Stimulated activated CD4-positive, alpha-beta T cell treated with anti-CD3 and anti-CD28 coated beads, Interleukin-12 subunit alpha, Interleukin-12 subunit beta, amount 100 ng/mL, for 24 hours (primary cell): ENCODE measurements around the gene ADAMTS2.
"Not testable (repeated sequence)": the region's sequence is repeated elsewhere in the genome, so short reads cannot be mapped to it uniquely, and the experiment has no call there.

ENCODE experiments used
- DNase-seq, 2 experiments: peaks; one replicate each; pipeline ENCODE4 v3.0.0-alpha.2; 2020; ENCODE audit warnings: low read depth in 2 of 2

The ADAMTS2 gene

DNA sequence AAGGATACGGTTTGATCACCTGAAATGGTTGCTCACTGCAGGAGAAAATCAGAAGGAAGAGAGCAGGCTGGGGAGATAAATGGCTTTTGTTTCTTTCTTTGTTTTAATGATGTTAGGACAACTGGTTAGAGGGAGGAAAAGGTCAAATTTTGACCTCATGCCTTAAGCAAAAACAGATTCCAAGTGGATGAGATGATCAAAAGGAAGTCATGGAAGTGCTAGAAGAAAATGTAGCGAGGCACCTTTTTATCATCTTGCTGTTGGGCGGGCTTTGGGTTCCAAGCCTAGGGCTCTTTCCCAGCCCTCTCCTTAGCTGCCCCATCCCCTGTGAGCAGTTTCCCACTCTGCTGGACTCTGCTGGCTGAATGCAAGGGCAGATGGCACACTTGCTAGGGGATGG, 127.9 kb downstream of the ADAMTS2 start:
- no peak for DNase-seq

DNA sequence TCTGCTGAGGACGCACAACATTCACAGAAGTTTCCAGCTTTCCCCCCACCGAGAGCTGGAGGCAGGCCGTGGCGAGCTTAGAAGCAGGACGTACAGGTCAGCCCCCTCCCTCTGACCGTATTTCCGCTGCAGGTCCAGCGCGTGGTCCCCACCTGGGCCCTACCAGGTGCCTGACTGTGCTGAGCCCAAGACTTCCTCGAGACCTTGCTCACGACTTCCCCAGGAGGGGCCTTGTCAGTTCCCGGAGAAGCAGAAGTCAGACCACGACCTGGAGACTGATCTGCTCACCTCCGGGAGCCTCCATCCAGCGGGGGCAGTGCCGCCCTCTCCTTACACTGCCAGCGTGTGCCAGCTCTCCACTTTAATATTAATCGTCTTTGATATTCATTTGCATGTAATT, 128.9 kb downstream of the ADAMTS2 start:
- not testable (repeated sequence) for DNase-seq

DNA sequence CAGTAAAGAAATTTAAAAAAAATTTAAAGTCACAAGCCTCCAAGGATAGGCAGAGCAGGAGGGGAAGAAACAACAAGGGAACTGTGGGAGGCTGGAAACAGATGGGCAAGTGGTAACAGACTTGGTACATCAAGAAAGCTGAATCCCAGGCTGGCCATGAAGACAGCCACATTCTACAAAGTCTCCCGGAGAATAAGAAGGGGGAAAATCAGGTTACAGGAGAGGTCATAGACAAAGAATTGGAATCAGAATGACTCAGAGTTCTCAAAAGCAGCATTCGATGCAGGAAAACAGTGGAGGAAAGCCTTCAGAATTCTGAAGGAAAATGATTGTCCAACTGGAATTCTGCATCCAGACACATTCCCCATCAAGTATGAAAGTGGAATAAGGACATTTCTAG, 129.7 kb downstream of the ADAMTS2 start:
- no peak for DNase-seq

DNA sequence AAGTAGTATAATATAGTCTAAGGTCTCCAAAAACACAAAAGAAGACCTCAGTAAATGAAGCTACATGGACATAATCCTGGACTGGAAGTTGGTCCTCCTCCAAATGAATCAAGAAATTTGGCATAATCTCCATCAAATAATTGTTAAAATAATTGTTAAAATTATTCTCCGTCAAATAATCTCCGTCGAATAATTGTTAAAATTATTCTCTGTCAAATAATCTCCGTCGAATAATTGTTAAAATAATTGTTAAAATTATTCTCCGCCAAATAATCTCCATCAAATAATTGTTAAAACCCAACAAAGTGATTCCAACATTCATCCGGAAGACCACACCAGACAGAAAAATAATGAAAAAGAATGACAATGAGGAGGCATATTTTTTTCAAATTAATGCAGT, 130.6 kb downstream of the ADAMTS2 start:
- no peak for DNase-seq

DNA sequence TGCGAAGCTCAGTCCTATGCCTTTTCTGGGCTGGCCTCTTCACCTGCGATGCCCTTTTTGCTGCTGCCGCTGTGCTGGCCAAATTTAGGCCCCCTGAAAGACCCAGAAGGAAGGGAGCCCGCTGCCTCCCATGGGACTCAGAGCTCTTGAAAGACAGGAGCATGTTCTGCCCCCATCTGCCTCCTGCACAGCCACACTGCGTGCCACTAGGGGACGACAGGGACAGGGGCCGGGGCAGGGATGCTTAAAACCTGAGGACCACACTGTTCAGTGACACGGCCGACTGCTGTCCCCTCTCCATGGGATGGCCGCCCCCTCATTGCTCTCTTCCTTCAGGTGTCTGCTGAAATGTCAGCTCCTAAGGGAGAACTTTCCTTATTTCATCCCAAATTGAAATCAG, 132.4 kb downstream of the ADAMTS2 start:
- DNase-seq, result no peak

GRCh38 chr5:179211631-179212030, 133.6 kb downstream of the ADAMTS2 start:
- DNase-seq, result no peak

DNA sequence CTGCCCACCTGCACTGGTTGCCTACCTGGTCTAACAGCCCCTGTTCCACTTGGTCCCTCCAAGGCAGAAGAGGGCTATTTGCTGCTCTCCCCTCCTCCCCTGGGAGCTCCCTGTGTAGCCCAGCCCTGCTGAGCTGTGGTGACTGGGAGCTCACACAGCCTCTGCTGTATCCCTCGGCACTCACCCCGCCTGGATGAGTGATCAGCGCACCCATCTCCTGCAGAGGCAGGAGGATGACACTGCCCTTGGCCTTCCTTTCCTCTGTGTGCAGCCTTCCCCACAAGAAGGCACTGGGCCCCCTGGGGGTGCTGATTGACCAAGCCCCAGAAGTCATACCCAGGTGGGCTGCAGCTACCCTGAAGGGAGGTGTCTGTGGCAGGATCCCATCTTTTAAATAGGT, 134.2 kb downstream of the ADAMTS2 start:
- DNase-seq, result no peak

DNA sequence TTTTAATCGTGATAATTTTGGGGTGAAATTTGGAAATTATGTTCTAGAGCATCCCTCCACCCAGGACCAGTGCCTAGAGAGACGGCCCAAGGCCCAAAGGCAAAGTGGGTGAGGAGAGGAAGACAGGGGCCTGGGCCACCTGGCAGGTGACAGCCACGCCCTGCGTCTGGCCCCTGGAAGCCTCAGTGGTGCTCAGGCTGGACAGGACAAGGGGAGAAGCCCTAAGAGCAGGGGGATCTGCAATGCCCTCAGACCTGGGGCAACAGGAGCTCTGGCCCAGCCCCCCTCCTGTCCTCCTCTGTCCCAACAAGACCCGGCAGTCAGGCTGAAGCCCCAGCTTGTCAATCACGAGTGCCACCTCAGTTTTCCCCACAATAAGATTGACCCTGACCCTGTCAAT, 134.8 kb downstream of the ADAMTS2 start:
- no peak for DNase-seq

GRCh38 chr5:179209359-179210150, 135.7 kb downstream of the ADAMTS2 start:
- DNase-seq, result no peak

DNA sequence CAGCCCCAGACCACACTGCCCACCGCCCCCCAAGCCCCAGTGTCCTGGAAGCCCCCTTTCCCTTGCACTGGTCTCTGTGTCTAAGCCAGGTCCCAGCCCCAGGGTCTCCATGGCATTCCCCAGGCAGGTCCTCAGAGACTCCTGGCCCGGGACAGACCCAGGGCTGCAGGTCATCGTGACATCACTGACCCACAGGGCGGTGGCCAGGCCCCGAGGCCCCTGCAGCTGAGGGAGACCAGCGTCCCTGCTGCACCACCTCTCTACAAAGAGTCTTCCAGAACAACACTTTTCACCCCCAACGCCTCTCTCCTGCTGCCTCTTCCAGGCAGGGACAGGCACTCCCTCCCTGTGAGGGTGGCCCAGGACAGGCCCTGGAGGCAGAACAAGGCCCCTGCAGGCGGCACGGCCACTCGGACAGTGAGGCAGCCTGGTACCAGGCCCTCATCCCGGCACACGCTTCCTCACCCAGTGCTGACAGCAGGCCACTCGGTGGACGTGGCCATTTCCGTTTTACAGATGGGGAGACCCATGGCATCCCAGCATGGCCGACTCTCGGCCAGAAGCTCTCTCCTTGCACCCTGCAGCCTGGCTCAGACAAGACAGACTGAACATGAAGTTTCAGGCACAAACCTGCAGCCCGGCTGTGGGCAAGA, 136.4 kb downstream of the ADAMTS2 start:
- no peak for DNase-seq

- DNase-seq, result no peak
Observed at GRCh38 chr5:179207920-179208705, 137.1 kb downstream of the ADAMTS2 start.

DNA sequence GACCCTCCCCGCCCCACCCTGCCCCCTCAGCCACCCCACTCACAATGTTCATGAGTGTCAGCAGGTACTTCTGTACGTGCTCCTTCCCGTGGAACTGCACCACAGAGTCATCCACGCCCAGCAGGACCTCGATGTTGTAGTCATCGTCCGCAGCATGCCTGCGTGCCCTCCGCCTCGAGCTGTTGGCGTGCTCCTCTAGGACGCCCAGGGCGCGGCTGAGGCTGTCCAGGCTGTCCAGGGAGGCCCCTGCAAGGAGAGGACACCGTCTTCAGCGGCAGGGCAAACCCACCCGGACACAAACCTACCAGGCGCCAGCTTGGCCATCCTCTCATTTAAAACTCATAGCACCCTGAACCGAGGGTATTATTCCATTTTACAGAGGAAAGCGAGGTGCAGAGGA, 137.8 kb downstream of the ADAMTS2 start:
- no peak for DNase-seq

GRCh38 chr5:179206366-179206765, 138.9 kb downstream of the ADAMTS2 start:
- DNase-seq, result no peak

GRCh38 chr5:179205277-179205676, 140.0 kb downstream of the ADAMTS2 start:
- DNase-seq, result no peak

DNA sequence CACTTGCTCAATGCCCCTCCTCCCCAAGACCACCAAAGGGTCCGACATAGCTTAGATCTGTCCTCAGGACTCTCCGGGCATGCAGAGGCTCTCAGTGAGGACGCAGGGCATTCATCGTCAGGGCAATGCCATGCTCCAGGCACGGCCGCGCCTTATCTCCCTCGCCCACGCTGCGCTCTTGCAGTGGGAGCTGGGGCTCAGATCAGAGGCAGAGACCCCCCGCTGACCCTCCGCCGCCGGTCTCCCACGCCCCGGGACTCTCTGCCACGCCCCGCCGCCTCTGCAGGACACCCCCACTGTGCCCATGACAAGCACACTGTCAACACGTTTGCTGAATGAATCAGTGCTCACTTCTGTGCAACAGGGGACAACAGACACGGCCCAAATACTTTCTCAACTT, 140.7 kb downstream of the ADAMTS2 start:
- DNase-seq, result no peak

DNA sequence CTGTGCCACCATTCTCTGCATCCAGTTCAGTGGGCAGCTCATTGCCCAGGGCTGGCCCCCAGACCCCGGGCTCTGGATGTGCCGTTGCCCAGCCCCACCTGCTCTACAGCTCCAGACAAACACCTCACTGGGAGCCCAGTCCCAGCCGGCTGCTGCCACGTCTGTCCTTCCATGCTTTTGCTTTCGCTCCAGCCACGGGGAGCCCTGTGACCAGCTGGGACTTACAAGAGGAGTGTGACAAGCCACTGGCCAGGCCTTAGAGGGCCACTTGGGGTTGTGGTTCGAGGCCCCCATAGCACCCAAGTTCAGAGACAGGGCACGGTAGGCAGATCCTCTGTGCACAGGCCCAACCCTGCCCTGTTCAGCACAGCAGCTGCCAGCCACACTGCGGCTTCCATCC, 142.0 kb downstream of the ADAMTS2 start:
- no peak for DNase-seq

DNA sequence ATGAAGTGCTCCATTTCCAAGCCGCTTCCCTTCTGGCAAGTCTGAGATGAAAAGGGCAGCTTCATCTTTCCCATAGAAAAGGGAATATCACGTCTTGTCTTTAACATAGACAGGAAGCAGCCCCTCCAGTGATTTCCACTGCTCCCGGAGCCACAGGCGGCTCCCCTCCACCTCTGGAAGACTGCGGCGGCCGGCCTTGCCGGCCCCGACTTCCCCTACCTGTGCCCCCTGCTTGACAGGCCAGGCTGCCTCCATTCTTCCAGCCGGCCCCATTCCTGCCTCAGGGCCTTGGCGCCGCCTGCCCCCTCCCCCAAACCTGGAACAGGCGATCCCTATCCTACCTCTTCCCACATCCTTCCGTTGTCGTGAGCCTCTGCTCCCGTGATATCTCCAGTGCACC, 143.3 kb downstream of the ADAMTS2 start:
- no peak for DNase-seq

DNA sequence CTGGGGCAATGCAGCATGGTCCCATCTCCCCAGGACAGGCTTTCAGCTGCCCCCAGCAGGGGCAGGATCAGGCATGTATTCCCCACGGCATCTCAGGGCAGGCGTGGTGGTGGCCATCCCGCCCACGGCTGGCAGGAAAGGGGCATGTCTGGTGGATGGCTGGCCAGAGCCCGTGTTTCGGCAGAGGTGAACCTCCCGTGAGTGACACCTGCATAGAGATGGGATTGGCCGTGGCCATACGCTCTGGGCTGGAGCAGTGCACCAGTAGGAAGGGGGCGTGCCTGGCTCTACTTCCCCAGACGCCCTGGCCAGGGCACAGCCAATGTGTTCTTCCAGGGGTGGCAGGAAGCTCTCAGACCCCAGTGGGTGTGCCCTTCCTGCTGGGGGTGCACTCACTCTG, 146.0 kb downstream of the ADAMTS2 start:
- no peak for DNase-seq

DNA sequence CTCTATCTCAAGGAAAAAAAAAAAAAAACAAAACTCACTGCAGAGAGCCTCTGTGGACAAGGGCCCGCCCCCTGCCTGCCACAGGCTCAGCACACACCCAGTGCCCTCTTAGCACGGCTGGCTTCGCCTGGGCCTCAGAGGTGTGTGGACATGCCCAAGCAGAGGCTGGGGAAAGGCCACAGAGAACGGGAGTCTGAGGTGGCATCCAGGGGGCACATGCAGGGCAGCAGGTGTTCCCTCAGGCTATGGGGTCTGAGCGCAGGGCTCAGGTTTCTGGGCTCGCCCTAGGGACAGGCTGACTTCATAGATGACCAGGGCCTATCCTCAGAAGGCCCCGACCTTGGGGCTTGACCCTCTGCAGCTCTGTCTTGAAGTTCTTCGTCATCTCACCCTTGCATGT, 146.4 kb downstream of the ADAMTS2 start:
- no peak for DNase-seq

DNA sequence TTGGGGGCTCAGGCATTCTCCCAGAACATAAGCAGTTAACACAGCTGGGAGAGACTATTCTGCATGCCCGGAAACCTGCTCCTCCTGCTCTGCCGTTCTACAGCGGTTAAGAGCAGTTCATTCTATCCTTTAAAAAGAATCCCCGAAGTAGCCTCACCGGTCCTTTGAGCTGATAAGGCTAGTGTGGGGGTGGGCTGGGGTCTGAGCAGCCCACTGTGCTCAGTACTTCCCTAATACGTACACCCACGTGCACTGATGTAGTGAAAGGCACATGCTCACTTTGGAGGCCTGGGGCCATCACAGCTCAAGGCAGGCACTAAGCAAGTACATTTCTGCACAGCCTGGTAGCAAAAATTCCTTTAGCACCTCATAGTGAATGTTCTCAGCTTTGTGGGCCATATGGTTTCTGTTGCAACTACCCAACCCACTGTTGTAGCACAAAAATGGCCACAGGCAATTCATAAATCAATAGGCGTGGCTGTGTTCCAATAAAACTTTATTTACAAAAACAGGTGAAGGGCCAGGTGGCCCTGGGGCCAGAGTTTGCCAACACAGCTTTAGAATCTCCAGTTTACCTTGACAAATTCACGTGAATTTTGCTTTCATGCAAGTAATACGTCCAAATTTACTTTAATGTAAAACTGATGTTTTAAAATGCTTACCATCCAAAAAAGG, 148.7 kb downstream of the ADAMTS2 start:
- DNase-seq, result no peak

GRCh38 chr5:179195561-179196404, 149.5 kb downstream of the ADAMTS2 start:
- DNase-seq, result no peak
